D721Med (cell line): ENCODE measurements around the gene CD300H.
"Not testable (repeated sequence)": the region's sequence is repeated elsewhere in the genome, so short reads cannot be mapped to it uniquely, and the experiment has no call there.

Experiments used
- DNase-seq: peaks from one replicate; pipeline ENCODE4 v3.0.0; 2011; ENCODE audit warnings: low spot score; ENCODE audit not compliant: insufficient read length
- FAIRE-seq: peaks from 2 replicates; lab custom pipeline; 2011; peaks lifted over from hg19 to GRCh38; lab: Jason Lieb, UNC
- TF ChIP-seq, protein P1 (sequence below): IDR thresholded peaks from 2 replicates; pipeline ENCODE4 v1.5.1; 2012; ENCODE audit warnings: mild to moderate bottlenecking, control low read depth; ENCODE audit not compliant: insufficient read depth; ENCODE audit errors: missing control alignments

The CD300H gene

DNA sequence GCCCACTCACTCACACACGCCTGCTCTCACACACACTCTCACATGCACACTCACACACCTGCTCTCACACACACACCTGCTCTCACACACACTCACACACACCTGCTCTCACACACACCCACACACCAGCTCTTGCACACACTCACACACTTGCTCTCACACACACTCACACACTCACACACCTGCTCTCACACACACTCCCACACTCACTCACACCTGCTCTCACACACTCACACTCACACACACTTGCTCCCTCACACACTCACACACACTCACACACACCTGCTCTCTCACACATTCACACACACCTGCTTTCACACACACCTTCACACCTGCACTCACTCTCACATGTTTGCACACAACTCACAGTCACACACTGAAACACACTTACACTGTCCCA lies 4.0 kb downstream of the CD300H start:
- DNase-seq (no peak), FAIRE-seq (no peak)
- TF ChIP-seq, protein P1, sequence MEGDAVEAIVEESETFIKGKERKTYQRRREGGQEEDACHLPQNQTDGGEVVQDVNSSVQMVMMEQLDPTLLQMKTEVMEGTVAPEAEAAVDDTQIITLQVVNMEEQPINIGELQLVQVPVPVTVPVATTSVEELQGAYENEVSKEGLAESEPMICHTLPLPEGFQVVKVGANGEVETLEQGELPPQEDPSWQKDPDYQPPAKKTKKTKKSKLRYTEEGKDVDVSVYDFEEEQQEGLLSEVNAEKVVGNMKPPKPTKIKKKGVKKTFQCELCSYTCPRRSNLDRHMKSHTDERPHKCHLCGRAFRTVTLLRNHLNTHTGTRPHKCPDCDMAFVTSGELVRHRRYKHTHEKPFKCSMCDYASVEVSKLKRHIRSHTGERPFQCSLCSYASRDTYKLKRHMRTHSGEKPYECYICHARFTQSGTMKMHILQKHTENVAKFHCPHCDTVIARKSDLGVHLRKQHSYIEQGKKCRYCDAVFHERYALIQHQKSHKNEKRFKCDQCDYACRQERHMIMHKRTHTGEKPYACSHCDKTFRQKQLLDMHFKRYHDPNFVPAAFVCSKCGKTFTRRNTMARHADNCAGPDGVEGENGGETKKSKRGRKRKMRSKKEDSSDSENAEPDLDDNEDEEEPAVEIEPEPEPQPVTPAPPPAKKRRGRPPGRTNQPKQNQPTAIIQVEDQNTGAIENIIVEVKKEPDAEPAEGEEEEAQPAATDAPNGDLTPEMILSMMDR = no peak

DNA sequence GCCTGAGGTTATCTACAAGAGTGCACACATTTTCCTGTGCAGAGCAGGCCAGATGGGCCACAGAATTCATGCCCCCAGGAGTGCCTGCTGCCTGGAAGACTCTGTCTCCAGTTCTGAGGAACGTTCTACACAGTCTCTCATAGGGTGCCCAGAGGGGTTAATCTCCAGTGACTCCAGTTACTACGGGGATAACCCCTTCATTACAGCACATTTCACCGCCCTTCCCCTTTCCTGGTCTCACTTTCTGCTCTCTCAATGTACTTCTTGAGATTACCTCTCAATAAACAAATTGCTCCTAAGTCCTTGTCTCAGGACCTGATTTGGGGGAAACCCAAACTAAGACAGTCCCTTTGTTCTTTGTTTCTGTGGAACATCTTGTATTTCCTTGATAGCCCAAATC lies 5.7 kb downstream of the CD300H start:
- TF ChIP-seq, protein P1 = no peak
- FAIRE-seq (no peak), DNase-seq (no peak)

DNA sequence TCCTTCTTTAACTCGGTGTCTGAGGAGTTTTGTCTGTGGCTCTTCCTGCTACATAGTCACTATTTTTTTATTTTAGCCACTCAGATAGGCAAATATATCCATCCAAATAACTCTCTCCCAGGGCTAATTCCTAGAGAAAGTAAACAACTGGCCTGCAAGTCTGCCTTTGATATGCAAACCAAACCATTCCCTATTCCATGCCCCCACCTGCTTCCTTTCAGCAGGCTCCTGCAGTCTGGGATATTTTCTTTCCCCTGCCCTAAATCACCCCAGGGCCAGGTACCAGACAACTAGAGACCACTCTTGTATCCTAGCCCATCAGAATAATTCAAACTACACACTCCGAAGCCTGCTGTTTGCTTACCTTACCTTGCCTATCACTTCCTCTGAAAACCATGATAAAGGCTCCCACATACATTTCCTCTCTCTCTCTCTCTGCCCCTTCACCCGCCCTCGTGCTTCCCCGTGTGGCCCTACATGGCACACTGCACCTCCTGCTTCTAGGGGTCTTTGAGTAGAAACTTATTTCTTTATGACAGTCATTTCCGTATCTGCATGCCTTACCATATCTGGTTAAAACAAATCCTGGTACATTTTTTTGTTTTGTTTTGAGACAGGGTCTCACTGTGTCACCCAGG lies 8.3 kb downstream of the CD300H start:
- TF ChIP-seq, protein P1 = no peak
- DNase-seq (no peak), FAIRE-seq (no peak)

DNA sequence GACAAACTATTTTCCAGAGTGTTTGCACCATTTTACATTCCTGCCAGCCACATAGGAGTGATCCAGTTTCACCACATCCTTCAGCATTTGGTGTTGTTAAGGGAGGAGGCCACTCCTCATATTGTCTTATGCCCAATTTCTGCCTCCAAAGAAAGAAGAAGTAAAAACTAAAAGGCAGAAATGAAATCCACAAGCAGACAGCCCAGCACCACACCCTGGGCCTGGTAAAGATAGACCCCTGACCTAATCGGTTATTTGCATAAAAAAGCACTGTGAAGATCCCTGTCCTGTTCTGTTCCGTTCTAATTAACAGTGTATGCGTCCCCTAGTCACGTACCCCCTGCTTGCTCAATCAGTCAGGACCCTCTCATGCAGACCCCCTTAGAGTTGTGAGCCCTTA lies 8.9 kb downstream of the CD300H start:
- DNase-seq, FAIRE-seq: not testable (repeated sequence)

DNA sequence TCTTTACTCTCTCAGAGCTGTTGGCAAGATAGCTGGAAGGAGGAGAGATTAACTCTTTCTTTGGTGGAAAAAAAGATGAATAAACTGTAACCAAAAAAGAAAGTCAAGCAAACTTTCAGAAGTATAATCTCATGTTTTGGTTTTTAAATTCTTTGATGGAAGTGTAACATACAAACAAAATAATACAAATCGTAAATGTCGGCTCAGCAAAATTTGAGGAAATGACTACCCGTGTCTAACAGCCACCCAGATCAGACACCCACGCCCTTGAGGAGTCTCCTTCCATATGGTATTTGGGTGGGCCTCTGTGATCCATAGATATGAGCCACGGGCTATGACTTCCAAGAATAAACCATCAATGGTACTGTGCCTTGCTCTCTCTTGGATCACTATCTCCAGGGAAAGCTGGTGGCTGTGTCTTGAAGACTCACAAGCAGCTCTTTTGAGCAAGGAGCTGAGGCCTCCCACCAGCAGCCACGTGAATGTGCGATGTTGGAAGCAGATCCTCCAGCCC lies 11.8 kb downstream of the CD300H start:
- FAIRE-seq (no peak), DNase-seq (no peak)
- TF ChIP-seq, protein P1 = no peak

DNA sequence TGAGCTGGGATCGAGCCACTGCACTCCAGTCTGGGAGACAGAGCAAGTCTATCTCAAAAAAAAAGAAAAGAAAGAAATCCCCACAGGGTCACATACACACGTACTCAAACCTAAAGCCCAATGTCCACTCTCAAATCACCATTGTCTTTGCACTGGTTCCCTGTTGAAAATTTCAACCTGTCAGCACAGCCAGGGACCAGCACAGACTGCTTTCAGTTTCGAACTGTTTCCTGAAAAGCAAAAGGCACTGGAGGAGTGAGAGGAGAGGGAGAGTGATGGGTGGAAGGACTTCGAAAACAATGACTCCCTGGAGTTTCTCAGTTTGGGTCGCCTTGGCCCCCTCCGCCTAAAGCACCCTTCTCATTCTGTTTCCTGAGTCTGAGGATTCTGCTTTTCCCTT lies 12.4 kb downstream of the CD300H start:
- DNase-seq (no peak), FAIRE-seq (no peak)
- TF ChIP-seq, protein P1 = no peak

DNA sequence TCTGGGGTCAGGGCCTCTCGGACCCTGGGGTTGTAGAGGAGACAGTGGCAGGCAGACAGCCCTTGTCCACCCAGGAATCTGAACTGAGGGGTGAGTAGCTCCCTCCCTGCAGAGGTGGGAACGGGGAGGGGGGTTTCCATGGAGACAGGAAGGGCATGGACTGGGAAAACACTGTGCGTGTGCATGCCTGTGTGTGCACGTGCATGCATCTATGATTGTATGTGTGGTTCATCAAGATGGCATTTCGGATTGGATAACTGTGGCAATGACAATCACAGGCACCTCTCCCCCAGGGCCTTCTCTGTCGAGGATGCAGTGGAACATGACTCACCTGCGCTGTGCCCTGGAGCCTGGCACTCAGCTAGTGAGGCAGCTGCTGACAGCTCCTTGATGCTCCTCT lies 15.3 kb downstream of the CD300H start:
- no peak for FAIRE-seq

More for the DNA sequence above, 15.3 kb downstream of the CD300H start:
- TF ChIP-seq, protein P1 = no peak
- no peak for DNase-seq
